Natural killer cell treated with Interleukin-12 subunit alpha and Interleukin-12 subunit beta and Interleukin-15 and Interleukin-18, amount 100 ng/mL, for 72 hours (primary cell): ENCODE measurements around the gene EML1. TPM values are rescaled to one million over a fixed set of nuclear protein-coding genes. Genes with fewer than 3 reads are reported as not detected.
"Not testable (repeated sequence)": the region's sequence is repeated elsewhere in the genome, so short reads cannot be mapped to it uniquely, and the experiment has no call there.

Experiments
- ATAC-seq, 2 donors: fragments of 150-1000 bp; cut with Tn5 transposase in 1 of 2; sonication (Bioruptor Pico), chemical (Tn5 transposase) in 1 of 2; 2 replicates each; pipeline ENCODE4 v1.10.0; 2021
- DNase-seq: peaks from one replicate; pipeline ENCODE4 v3.0.0; 2022; ENCODE audit warnings: low spot score
- H3K27ac Mint-ChIP-seq, 2 donors: 1 replicate in 1 of 2; 2 replicates in 1 of 2; pipeline ENCODE4 v1.8.0; 2022; ENCODE audit warnings: mixed read lengths in 2 of 2, mild to moderate bottlenecking in 1 of 2, moderate library complexity in 1 of 2
- H3K27me3 Mint-ChIP-seq, 2 donors: 1 replicate in 1 of 2; 2 replicates in 1 of 2; pipeline ENCODE4 v1.8.0; 2022; ENCODE audit warnings: mixed read lengths in 2 of 2
- H3K36me3 Mint-ChIP-seq: one replicate; pipeline ENCODE4 v1.8.0; 2022; ENCODE audit warnings: mixed read lengths
- H3K4me1 Mint-ChIP-seq, 2 donors: 1 replicate in 1 of 2; 2 replicates in 1 of 2; pipeline ENCODE4 v1.8.0; 2022; ENCODE audit warnings: low read depth in 2 of 2, mixed read lengths in 2 of 2, mild to moderate bottlenecking in 1 of 2
- H3K4me3 Mint-ChIP-seq: one replicate; pipeline ENCODE4 v1.8.0; 2022; ENCODE audit warnings: mixed read lengths
- H3K9me3 Mint-ChIP-seq: 2 replicates; pipeline ENCODE4 v1.8.0; 2022; ENCODE audit warnings: mixed read lengths
- total RNA-seq, 2 donors: library from RNA; stranded (reverse); gene quantifications; one replicate each; pipeline ENCODE4 v1.2.3, GENCODE V29; 2022

Gene EML1
- total RNA-seq, 2 donors from 2014 or later = 1.4 TPM; not detected in 1

DNA sequence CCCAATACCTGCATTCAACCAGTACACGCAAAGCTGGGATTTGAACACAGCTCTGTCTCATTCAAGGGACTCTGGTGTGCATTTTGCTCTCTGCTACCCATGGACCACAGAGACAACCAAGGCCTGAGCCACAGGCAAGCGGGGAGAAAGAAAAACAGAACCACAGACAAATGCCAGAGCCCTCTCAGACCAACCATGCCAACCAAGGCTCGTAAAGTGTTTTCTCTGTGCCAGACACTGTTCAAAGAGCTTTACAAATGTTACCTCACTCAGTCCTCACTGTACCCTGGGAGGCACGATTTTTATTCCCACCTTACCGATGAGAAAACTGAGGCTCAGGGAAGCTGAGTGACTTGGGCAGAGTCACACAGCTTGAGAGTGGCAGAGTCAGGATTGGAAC, 32.4 kb upstream of the EML1 start:
- no peaks in the 10 kb centered on the region for H3K36me3 Mint-ChIP-seq
- no peaks in the 10 kb centered on the region for H3K9me3 Mint-ChIP-seq
- H3K27ac Mint-ChIP-seq = no peak overlapping the region
- ATAC-seq = no peak
- H3K4me3 Mint-ChIP-seq = no peak overlapping the region
- no peaks in the 10 kb centered on the region for H3K4me1 Mint-ChIP-seq
- no peak for DNase-seq
- H3K27me3 Mint-ChIP-seq = peaks cover 0 to 11% of the 10 kb centered on the region in 2 donors

DNA sequence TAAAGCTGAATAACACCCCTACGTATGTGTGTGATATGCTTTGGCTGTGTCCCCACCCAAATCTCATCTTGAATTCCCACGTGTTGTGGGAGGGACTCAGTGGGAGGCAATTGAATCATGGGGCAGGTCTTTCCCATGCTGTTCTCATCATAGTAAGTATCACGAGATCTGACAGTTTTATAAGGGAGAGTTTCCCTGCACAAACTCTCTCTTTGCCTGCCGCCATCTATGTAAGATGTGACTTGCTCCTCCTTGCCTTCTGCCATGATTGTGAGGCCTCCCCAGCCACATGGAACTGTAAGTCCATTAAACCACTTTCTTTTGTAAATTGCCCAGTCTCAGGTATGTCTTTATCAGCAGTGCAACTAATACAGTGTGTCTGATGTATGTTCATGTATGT, 30.3 kb upstream of the EML1 start:
- H3K27ac Mint-ChIP-seq, H3K4me3 Mint-ChIP-seq, DNase-seq, H3K36me3 Mint-ChIP-seq, ATAC-seq, H3K4me1 Mint-ChIP-seq, H3K9me3 Mint-ChIP-seq: not testable (repeated sequence)
- peaks cover 0 to 11% of the 10 kb centered on the region in 2 donors for H3K27me3 Mint-ChIP-seq

DNA sequence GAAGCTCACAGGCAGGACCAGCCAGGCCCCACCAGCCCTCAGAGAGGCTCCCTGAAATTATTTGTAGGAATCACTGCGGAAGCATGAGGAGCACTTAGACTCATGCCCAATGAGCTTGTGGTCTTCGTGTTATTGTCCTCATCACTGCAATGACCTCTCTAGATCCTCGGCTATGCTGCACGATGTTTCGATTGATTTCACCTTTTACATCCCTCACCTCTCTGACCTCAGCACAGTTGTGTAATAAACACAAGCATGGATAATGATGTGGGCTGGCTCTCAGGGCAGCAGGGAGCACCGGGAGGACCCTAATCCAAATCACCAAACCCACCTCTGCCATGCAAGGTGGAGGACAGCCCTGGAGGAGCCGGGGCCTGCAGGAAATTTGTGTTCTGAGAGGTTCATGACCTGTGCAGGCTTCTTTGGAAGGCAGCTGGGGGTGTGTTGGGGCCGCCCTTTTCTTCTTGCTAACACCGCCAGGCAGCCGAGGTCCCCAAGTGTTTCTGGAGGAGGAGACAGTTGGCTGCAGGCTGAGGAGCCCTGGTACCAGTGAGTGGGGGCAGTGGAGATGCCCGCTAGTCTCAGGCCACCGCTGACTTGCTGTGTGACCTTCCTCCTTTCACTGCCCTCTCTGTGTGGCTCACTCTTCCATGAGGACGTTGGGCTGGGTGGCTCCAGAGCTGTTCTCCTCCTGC, 29.5 kb upstream of the EML1 start:
- Mint-ChIP-seq H3K9me3 (no peaks in the 10 kb centered on the region), H3K4me3 (no peak overlapping the region), H3K36me3 (no peaks in the 10 kb centered on the region), H3K4me1 (no peaks in the 10 kb centered on the region), H3K27me3 (peaks cover 0 to 11% of the 10 kb centered on the region in 2 donors), H3K27ac (no peak overlapping the region)
- ATAC-seq (peak in 1 of 2 donors; percentile 25), DNase-seq (no peak)

DNA sequence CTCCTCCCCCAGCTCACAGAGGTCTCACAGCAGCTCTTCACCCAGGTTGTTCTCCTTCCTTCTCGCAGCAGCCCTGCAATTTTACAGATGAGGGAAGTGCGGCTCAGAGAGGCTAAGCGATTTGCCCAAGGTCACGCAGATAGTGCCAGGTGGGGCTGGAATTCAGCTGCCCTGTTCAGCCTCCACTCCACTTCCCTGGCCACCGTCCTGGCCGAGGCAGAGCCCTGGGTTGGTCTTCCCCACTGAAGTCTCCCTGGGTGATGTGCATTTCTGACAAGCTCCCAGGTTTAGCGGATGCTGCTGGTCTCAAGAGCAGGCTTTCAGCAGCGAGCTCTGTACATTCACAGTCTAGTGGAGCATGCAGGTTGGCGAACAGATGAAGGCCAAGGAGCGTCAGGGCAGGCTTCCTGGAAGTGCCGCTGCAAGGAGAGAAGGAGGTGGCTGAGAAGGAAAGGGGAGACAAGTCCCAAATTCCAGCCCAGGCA, 28.9 kb upstream of the EML1 start:
- ATAC-seq (peak in 1 of 2 donors; percentile 28), DNase-seq (no peak)
- H3K27ac Mint-ChIP-seq = no peak overlapping the region
- H3K9me3 Mint-ChIP-seq = no peaks in the 10 kb centered on the region
- no peaks in the 10 kb centered on the region for H3K4me1 Mint-ChIP-seq
- H3K27me3 Mint-ChIP-seq = peaks cover 0 to 11% of the 10 kb centered on the region in 2 donors
- no peak overlapping the region for H3K4me3 Mint-ChIP-seq
- no peaks in the 10 kb centered on the region for H3K36me3 Mint-ChIP-seq

DNA sequence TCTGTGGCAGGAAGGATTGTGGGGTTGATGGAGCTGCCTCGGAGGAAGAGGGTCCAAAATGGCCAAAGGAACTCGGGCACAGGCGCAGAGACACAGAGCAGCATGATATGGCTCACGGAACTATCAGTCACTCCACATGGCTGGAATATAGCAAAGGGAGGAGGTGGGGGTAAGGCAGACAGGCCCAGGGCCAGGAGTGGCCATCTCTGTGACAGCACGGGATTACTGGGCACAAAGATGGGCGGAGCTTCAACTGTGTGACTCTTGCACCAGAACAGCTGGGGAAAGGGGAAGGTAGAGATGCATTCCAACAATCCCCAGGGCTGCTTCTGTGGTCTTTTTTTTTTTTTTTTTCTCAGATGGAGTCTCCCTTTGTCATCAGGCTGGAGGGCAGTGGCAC, 24.8 kb upstream of the EML1 start:
- no peaks in the 10 kb centered on the region for H3K36me3 Mint-ChIP-seq
- DNase-seq (no peak), ATAC-seq (no peak)
- H3K4me3 Mint-ChIP-seq = no peak overlapping the region
- H3K9me3 Mint-ChIP-seq = no peaks in the 10 kb centered on the region
- H3K27ac Mint-ChIP-seq = no peak overlapping the region
- H3K27me3 Mint-ChIP-seq = peaks cover 7 to 8% of the 10 kb centered on the region in 2 donors
- no peaks in the 10 kb centered on the region for H3K4me1 Mint-ChIP-seq

DNA sequence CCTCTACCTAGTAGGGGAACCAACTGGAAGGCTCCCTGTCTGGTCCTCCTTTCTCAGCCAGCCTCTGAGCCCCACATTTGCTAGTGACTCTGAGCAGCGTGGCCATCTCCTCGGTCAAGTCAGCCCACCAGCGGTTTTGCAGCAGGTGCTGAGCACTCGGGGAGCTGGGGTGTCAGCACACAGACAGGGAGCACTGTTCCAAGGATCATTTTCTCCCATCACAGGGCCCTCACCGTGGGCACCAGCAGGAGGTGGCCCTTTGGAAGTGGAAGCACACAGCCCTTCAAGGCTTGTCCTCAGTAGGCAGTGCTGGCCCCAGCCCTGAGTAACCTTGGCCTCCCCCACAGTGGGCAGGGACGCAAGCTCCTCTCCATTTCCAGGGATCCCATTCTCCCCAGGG, 24.1 kb upstream of the EML1 start:
- Mint-ChIP-seq H3K9me3 (no peaks in the 10 kb centered on the region), H3K36me3 (no peaks in the 10 kb centered on the region), H3K4me1 (no peaks in the 10 kb centered on the region), H3K27me3 (peaks cover 5 to 7% of the 10 kb centered on the region in 2 donors), H3K27ac (no peak overlapping the region), H3K4me3 (no peak overlapping the region)
- DNase-seq (no peak), ATAC-seq (peak in 1 of 2 donors; percentile 52)

DNA sequence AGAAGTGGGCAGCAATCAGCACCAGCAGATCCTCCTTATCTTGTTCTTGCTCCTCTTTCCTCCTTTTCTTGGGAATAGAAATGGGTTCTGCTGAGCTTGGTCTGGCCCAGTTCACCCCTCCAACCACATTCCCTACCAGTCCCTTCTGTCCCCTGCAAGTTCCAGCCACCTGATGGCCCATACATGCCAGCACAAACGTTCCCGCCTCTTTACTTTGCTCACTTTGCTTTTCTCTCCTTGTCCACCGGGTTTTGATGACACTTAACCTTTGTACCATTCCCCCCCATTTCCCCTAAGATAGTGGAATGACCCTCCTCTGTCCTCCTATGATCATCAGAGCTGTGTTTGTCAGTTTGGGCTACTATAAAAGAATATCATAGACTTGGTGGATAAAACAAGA, 23.4 kb upstream of the EML1 start:
- no peaks in the 10 kb centered on the region for H3K9me3 Mint-ChIP-seq
- no peaks in the 10 kb centered on the region for H3K36me3 Mint-ChIP-seq
- no peak overlapping the region for H3K4me3 Mint-ChIP-seq
- DNase-seq (no peak), ATAC-seq (no peak)
- no peak overlapping the region for H3K27ac Mint-ChIP-seq
- peaks cover 9 to 12% of the 10 kb centered on the region in 2 donors for H3K27me3 Mint-ChIP-seq
- H3K4me1 Mint-ChIP-seq = no peaks in the 10 kb centered on the region

DNA sequence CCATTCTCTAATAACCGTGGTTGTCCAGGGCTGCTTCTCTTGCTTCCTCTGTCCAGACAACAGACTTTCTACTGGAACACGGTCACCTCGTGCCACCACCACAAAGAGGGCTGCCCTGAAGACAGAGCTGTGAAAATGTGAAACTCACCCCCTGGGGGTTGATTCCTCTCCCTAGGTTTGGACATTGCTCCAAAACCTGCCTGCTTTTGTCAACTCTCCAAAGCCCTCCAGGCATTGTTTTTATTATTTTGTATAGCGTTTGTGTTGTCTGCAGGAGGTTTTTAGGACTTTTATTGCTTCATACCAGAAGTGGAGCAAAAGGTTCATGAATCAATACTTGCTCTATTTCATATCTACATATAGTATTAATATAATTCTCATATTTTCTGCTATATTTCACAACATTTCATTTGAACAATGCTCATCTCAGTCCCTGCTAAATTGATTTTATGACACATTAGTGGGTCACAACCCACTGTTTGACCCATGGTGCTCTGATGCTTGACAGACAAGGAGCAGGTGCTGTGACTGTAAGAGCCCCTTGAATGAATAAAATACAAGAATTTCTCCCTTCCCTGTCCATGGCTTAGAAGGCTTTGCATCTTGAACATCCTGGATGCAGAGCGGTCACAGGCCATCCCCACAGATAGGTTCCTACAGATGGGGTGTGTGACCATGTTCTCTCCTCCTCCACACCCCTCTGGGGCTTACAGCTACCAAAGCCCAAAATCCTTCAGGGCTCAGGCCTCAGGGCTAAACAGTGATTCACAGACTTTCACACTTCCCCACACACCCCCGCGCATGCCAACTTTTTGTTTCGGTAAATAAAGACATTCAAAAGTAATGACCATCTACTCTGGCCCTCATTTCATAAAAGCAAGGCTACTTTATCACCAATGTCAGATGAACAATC, 20.6 kb upstream of the EML1 start:
- no peaks in the 10 kb centered on the region for H3K36me3 Mint-ChIP-seq
- peaks cover 0 to 4% of the 10 kb centered on the region in 2 donors for H3K4me1 Mint-ChIP-seq
- ATAC-seq = no peak
- DNase-seq = no peak
- peaks cover 16 to 21% of the 10 kb centered on the region in 2 donors for H3K27me3 Mint-ChIP-seq
- no peak overlapping the region for H3K4me3 Mint-ChIP-seq
- no peaks in the 10 kb centered on the region for H3K9me3 Mint-ChIP-seq
- H3K27ac Mint-ChIP-seq = no peak overlapping the region

DNA sequence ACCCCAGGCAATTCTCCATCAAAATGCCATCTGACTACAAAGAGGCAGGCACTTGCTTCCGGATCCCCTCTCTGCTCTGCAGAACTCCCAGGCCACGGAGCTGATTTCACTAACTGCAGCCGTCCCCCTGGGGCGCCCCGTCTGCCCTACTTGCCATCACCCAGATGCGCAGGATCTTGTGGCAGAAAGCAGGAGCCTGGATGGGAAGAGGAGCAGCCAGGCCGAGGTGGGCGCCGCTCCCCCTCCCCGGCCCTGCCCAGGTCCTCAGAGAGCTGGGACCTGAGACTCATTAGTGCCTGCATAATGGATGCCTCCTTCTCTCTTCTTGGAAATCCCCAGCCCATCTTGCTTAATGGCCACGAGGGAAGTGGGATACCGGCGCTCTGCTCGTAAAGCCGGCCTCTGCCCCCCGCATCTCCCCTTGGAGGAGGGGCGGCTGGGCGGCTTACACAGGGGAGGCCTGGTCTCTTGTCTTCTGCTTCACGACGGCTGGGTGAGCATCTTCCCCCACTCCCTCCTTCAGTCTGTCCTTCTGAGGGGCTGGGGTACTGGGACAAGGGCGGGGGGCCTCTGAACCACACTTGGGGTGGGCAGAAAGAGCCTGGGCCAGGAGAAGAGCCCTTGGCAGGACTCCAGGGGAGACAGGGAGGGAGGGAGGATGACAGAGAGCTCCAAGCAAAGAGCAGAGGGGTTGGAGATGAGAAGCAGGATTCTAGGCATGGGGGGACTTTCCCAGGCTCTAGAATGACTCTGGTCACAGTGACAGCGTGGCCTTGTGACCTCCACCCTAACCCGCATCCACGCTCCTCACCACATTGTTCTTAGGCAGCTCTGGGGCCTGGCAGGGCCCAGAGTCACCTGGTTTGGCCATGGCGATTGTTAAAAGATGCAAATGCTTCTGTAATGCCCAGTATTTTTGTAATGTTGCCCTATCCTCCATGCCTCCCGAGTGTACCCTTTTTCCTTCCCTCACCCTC, 19.4 kb upstream of the EML1 start:
- Mint-ChIP-seq H3K27me3 (peaks cover 18 to 29% of the 10 kb centered on the region in 2 donors), H3K9me3 (no peaks in the 10 kb centered on the region)

DNA sequence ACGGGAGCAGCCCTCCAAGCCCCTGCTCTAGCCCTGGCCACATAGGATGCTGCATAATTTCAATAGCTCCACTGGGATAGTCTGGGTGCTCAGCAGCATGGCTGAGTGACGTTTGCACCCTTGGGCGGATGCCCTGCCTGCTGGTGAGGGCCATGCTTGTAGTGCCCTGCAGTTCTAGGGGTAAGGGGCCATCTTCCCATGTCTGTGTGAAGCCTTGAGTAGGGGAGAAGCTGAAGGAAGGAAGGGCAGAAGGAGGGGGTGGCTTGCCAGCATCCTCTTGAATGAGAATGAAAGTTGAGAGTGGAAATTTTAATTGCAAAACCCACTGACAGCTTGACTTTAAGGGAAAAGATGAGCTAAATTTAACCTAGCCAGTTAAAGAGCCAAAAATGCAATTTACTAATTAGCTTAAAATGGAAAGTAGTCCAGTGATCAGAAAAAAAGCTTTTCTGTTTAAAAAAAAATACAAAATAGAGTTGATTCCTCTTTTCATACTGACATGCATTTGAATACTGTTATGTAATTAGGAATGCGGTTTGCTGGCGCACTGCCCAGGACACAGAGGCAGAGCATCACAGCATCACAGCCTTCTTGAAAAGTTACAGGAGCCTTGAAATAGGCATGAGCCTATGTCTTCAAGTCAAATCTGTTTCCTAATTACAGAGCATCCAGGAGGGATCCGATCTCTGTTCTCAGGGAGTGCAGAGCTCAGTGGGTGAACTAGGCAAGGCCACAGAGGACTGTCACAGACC, 18.5 kb upstream of the EML1 start:
- Mint-ChIP-seq H3K9me3 (no peaks in the 10 kb centered on the region), H3K27ac (no peak overlapping the region), H3K4me1 (peaks cover 0 to 4% of the 10 kb centered on the region in 2 donors), H3K27me3 (peaks cover 26 to 38% of the 10 kb centered on the region in 2 donors), H3K36me3 (peaks cover 7% of the 10 kb centered on the region), H3K4me3 (no peak overlapping the region)
- DNase-seq (no peak), ATAC-seq (no peak)

More for the DNA sequence above, 19.4 kb upstream of the EML1 start:
- Mint-ChIP-seq H3K36me3 (no peaks in the 10 kb centered on the region), H3K4me1 (peaks cover 0 to 4% of the 10 kb centered on the region in 2 donors), H3K4me3 (no peak overlapping the region), H3K27ac (no peak overlapping the region)
- ATAC-seq (no peak), DNase-seq (no peak)

DNA sequence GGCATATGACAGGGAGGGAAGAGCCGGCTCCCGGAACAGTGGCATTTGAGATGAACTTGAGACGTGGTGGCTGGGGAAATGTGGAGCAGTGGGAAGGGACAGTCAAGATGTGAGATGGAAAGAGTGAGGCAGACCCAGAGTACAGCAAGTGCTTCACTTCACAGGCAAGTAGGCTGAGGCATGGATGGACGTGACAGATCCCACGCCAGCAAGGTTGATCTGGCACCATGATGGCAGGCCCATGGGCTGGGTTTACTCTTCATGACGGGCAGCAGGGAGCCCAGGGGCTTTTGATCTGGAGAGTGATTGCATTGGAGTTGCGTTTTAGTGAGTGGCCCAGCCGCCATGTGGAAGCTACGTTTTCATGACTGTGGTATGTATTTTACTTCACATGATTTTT, 17.9 kb upstream of the EML1 start:
- Mint-ChIP-seq H3K27ac (no peak overlapping the region), H3K4me1 (peaks cover 0 to 4% of the 10 kb centered on the region in 2 donors), H3K4me3 (no peak overlapping the region), H3K36me3 (peaks cover 7% of the 10 kb centered on the region), H3K9me3 (no peaks in the 10 kb centered on the region), H3K27me3 (peaks cover 27 to 44% of the 10 kb centered on the region in 2 donors)
- DNase-seq = no peak
- peak in 1 of 2 donors; percentile 11 for ATAC-seq

DNA sequence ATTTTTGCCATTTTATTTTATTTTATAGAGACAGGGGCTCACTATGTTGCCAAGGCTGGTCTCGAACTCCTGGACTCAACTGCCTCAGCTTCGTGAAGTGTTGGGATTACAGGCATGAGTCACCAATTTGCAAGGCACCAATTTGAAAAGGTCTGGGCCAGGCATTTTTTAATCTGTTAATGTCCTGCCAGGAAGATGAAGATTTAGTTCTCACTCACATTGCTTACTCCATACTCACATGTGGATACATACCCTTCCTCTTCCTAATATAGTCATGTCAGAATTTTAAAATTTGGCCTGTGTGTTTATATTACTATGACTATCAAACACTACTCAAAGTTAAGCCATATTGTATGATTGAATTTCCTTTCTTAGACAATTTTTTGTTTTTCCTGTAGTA, 15.3 kb upstream of the EML1 start:
- peaks cover 35 to 54% of the 10 kb centered on the region in 2 donors for H3K27me3 Mint-ChIP-seq
- peaks cover 7% of the 10 kb centered on the region for H3K36me3 Mint-ChIP-seq
- H3K4me3 Mint-ChIP-seq = no peak overlapping the region
- H3K9me3 Mint-ChIP-seq = no peaks in the 10 kb centered on the region
- H3K27ac Mint-ChIP-seq = no peak overlapping the region
- peaks cover 0 to 4% of the 10 kb centered on the region in 2 donors for H3K4me1 Mint-ChIP-seq
- DNase-seq (no peak), ATAC-seq (no peak)
